D721Med (cell line): Measurements from ENCODE around the gene MACF1.
A peak's percentile ranks its signal among the peaks of the same experiment; 100 is the strongest.

Experiments used
- DNase-seq: peaks from one replicate; pipeline ENCODE4 v3.0.0; 2011; ENCODE audit warnings: low spot score; ENCODE audit not compliant: insufficient read length
- FAIRE-seq: peaks from 2 replicates; lab custom pipeline; 2011; peaks lifted over from hg19 to GRCh38; lab: Jason Lieb, UNC
- CTCF ChIP-seq: IDR thresholded peaks from 2 replicates; pipeline ENCODE4 v1.5.1; 2012; ENCODE audit warnings: mild to moderate bottlenecking, control low read depth; ENCODE audit not compliant: insufficient read depth; ENCODE audit errors: missing control alignments

MACF1 gene

GRCh38 chr1:39255222-39255621 lies 50.7 kb downstream of the MACF1 start:
- TF ChIP-seq CTCF = no peak
- no peak for DNase-seq
- FAIRE-seq = no peak

GRCh38 chr1:39258146-39258924 lies 53.8 kb downstream of the MACF1 start:
- TF ChIP-seq CTCF = peak; percentile 76
- DNase-seq = peak; percentile 50
- peak; percentile 82 for FAIRE-seq

- no peak for DNase-seq
- TF ChIP-seq CTCF = no peak
- no peak for FAIRE-seq
Measured at GRCh38 chr1:39258925-39259244, 54.4 kb downstream of the MACF1 start.

- FAIRE-seq (no peak), DNase-seq (no peak)
- TF ChIP-seq CTCF = no peak
Measured at GRCh38 chr1:39261712-39262221, 57.3 kb downstream of the MACF1 start.

- TF ChIP-seq CTCF = no peak
- DNase-seq (no peak), FAIRE-seq (no peak)
Measured at GRCh38 chr1:39262802-39263201, 58.3 kb downstream of the MACF1 start.

GRCh38 chr1:39266269-39266668 lies 61.8 kb downstream of the MACF1 start:
- FAIRE-seq = peak; percentile 90
- TF ChIP-seq CTCF = peak; percentile 66
- no peak for DNase-seq

- DNase-seq = no peak
- TF ChIP-seq CTCF = no peak
- no peak for FAIRE-seq
Measured at GRCh38 chr1:39266792-39267191, 62.3 kb downstream of the MACF1 start.
